ENCODE data around the gene ABCF1.
A peak's percentile ranks its signal among the peaks of the same experiment; 100 is the strongest.

The ABCF1 gene

GRCh38 chr6:30626484-30627366 lies 55.5 kb downstream of the ABCF1 start, which contains the start of gene ATAT1:
TSS of gene ATAT1 (plus strand) at chr6:30626874.
- Histone ChIP-seq H3K4me2 (ENCODE audit: low read length, poor library complexity, severe bottlenecking) (peak within 1 kb of the TSS; percentile 82), H3K14ac (ENCODE audit: low read length in 2 of 2) (peak within 1 kb of the TSS in 1 of 2 experiments; percentile 67), H2BK12ac (ENCODE audit: low read length in 2 of 2) (peak within 1 kb of the TSS in 1 of 2 experiments; percentile 25), H2BK15ac (ENCODE audit: low read depth, poor library complexity, severe bottlenecking) (peak within 1 kb of the TSS; percentile 93), H3K18ac (ENCODE audit: low read depth in 1 of 2, low read length in 2 of 2) (peak within 1 kb of the TSS; percentile 83 to 88), H4K91ac (ENCODE audit: low read length) (peak within 1 kb of the TSS; percentile 93), H3K27me3 (ENCODE audit: control insufficient read depth in 1 of 2, insufficient read depth in 1 of 2, low read length in 2 of 2) (no peaks in the 10 kb centered on the region), H3K4me1 (ENCODE audit: control insufficient read depth, insufficient read depth, low read depth, low read length) (peaks cover 4% of the 10 kb centered on the region), H3K4ac (ENCODE audit: low read depth in 1 of 2, low read length in 2 of 2) (peak within 1 kb of the TSS; percentile 47 to 89), H4K8ac (ENCODE audit: low read length) (peak within 1 kb of the TSS; percentile 99), H3K79me1 (replicated peaks; ENCODE audit: low read length, poor library complexity, severe bottlenecking) (peaks cover 32% of the 10 kb centered on the region), H3K36me3 (ENCODE audit: control insufficient read depth in 1 of 2, insufficient read depth in 2 of 2, low read depth in 1 of 2, low read length in 2 of 2) (peaks cover 64 to 78% of the 10 kb centered on the region in 2 experiments), H3K9me3 (ENCODE audit: control insufficient read depth, low read length) (no peaks in the 10 kb centered on the region), H2AFZ (ENCODE audit: low read depth, low read length) (peak within 1 kb of the TSS; percentile 39), H3K9ac (ENCODE audit: low read length) (peak within 1 kb of the TSS; percentile 96), H2AK5ac (ENCODE audit: low read length, severe bottlenecking) (peak within 1 kb of the TSS; percentile 33), H2BK120ac (ENCODE audit: low read depth, low read length) (peak within 1 kb of the TSS; percentile 4), H3K27ac (ENCODE audit: low read length, poor library complexity, severe bottlenecking) (peak within 1 kb of the TSS; percentile 43), H3K4me3 (ENCODE audit: insufficient read depth in 1 of 2, low read depth in 1 of 2, low read length in 2 of 2) (peak within 1 kb of the TSS; percentile 60 to 95), H3K23ac (ENCODE audit: low read length in 2 of 2) (no peak within 1 kb of the TSS), H2BK5ac (ENCODE audit: low read depth, low read length, poor library complexity, severe bottlenecking) (peak within 1 kb of the TSS; percentile 5)
- 6% methylated on average over 36 of the region's 36 CpGs for WGBS
- peak; percentile 87 for DNase-seq

GRCh38 chr6:30635834-30636233 lies 64.6 kb downstream of the ABCF1 start:
- H2BK120ac ChIP-seq (ENCODE audit: low read depth, low read length), result no peak overlapping the region
- H2BK12ac ChIP-seq (ENCODE audit: low read length in 2 of 2), result no peak overlapping the region
- H3K27me3 ChIP-seq (ENCODE audit: control insufficient read depth in 1 of 2, insufficient read depth in 1 of 2, low read length in 2 of 2), result no peaks in the 10 kb centered on the region
- no peak overlapping the region for H3K4me3 ChIP-seq (ENCODE audit: insufficient read depth in 1 of 2, low read depth in 1 of 2, low read length in 2 of 2)
- H3K14ac ChIP-seq (ENCODE audit: low read length in 2 of 2), result no peak overlapping the region
- no peak overlapping the region for H2BK5ac ChIP-seq (ENCODE audit: low read depth, low read length, poor library complexity, severe bottlenecking)
- 97% methylated on average over 3 of the region's 3 CpGs for WGBS
- H3K36me3 ChIP-seq (ENCODE audit: control insufficient read depth in 1 of 2, insufficient read depth in 2 of 2, low read depth in 1 of 2, low read length in 2 of 2), result peaks cover 41 to 45% of the 10 kb centered on the region in 2 experiments
- no peak overlapping the region for H3K4me2 ChIP-seq (ENCODE audit: low read length, poor library complexity, severe bottlenecking)
- H3K79me1 ChIP-seq (replicated peaks; ENCODE audit: low read length, poor library complexity, severe bottlenecking), result peaks cover 28% of the 10 kb centered on the region
- no peak overlapping the region for H3K4ac ChIP-seq (ENCODE audit: low read depth in 1 of 2, low read length in 2 of 2)
- no peak overlapping the region for H4K91ac ChIP-seq (ENCODE audit: low read length)
- no peak overlapping the region for H4K8ac ChIP-seq (ENCODE audit: low read length)
- peaks cover 1% of the 10 kb centered on the region for H3K4me1 ChIP-seq (ENCODE audit: control insufficient read depth, insufficient read depth, low read depth, low read length)
- H3K9ac ChIP-seq (ENCODE audit: low read length), result no peak overlapping the region
- H3K27ac ChIP-seq (ENCODE audit: low read length, poor library complexity, severe bottlenecking), result no peak overlapping the region
- no peaks in the 10 kb centered on the region for H3K9me3 ChIP-seq (ENCODE audit: control insufficient read depth, low read length)
- no peak overlapping the region for H3K18ac ChIP-seq (ENCODE audit: low read depth in 1 of 2, low read length in 2 of 2)
- no peak overlapping the region for H3K23ac ChIP-seq (ENCODE audit: low read length in 2 of 2)
- no peak overlapping the region for H2AK5ac ChIP-seq (ENCODE audit: low read length, severe bottlenecking)
- no peak overlapping the region for H2BK15ac ChIP-seq (ENCODE audit: low read depth, poor library complexity, severe bottlenecking)
- H2AFZ ChIP-seq (ENCODE audit: low read depth, low read length), result no peak overlapping the region
- no peak for DNase-seq

- no peak overlapping the region for H3K23ac ChIP-seq (ENCODE audit: low read length in 2 of 2)
- H2AK5ac ChIP-seq (ENCODE audit: low read length, severe bottlenecking), result no peak overlapping the region
- no peak overlapping the region for H4K91ac ChIP-seq (ENCODE audit: low read length)
- no peak overlapping the region for H3K18ac ChIP-seq (ENCODE audit: low read depth in 1 of 2, low read length in 2 of 2)
- H2AFZ ChIP-seq (ENCODE audit: low read depth, low read length), result no peak overlapping the region
- peaks cover 55 to 58% of the 10 kb centered on the region in 2 experiments for H3K36me3 ChIP-seq (ENCODE audit: control insufficient read depth in 1 of 2, insufficient read depth in 2 of 2, low read depth in 1 of 2, low read length in 2 of 2)
- no peak overlapping the region for H3K14ac ChIP-seq (ENCODE audit: low read length in 2 of 2)
- no peak overlapping the region for H2BK12ac ChIP-seq (ENCODE audit: low read length in 2 of 2)
- no peak overlapping the region for H4K8ac ChIP-seq (ENCODE audit: low read length)
- H3K4ac ChIP-seq (ENCODE audit: low read depth in 1 of 2, low read length in 2 of 2), result no peak overlapping the region
- no peak overlapping the region for H3K27ac ChIP-seq (ENCODE audit: low read length, poor library complexity, severe bottlenecking)
- WGBS, result 92% methylated on average over 10 of the region's 10 CpGs
- H3K79me1 ChIP-seq (replicated peaks; ENCODE audit: low read length, poor library complexity, severe bottlenecking), result peaks cover 39% of the 10 kb centered on the region
- no peaks in the 10 kb centered on the region for H3K27me3 ChIP-seq (ENCODE audit: control insufficient read depth in 1 of 2, insufficient read depth in 1 of 2, low read length in 2 of 2)
- H3K9me3 ChIP-seq (ENCODE audit: control insufficient read depth, low read length), result no peaks in the 10 kb centered on the region
- H3K4me3 ChIP-seq (ENCODE audit: insufficient read depth in 1 of 2, low read depth in 1 of 2, low read length in 2 of 2), result no peak overlapping the region
- H2BK120ac ChIP-seq (ENCODE audit: low read depth, low read length), result no peak overlapping the region
- no peaks in the 10 kb centered on the region for H3K4me1 ChIP-seq (ENCODE audit: control insufficient read depth, insufficient read depth, low read depth, low read length)
- H2BK5ac ChIP-seq (ENCODE audit: low read depth, low read length, poor library complexity, severe bottlenecking), result no peak overlapping the region
- DNase-seq, result no peak
- no peak overlapping the region for H3K9ac ChIP-seq (ENCODE audit: low read length)
- no peak overlapping the region for H3K4me2 ChIP-seq (ENCODE audit: low read length, poor library complexity, severe bottlenecking)
- no peak overlapping the region for H2BK15ac ChIP-seq (ENCODE audit: low read depth, poor library complexity, severe bottlenecking)
These were observed 69.2 kb downstream of the ABCF1 start for GRCh38 chr6:30640481-30640880.

- WGBS, result 96% methylated on average over 1 of the region's 1 CpG
- Histone ChIP-seq H3K4me1 (ENCODE audit: control insufficient read depth, insufficient read depth, low read depth, low read length) (no peaks in the 10 kb centered on the region), H3K4ac (ENCODE audit: low read depth in 1 of 2, low read length in 2 of 2) (no peak overlapping the region), H3K9me3 (ENCODE audit: control insufficient read depth, low read length) (no peaks in the 10 kb centered on the region), H3K9ac (ENCODE audit: low read length) (no peak overlapping the region), H2AK5ac (ENCODE audit: low read length, severe bottlenecking) (no peak overlapping the region), H3K4me2 (ENCODE audit: low read length, poor library complexity, severe bottlenecking) (no peak overlapping the region), H3K14ac (ENCODE audit: low read length in 2 of 2) (no peak overlapping the region), H3K27ac (ENCODE audit: low read length, poor library complexity, severe bottlenecking) (no peak overlapping the region), H2BK12ac (ENCODE audit: low read length in 2 of 2) (no peak overlapping the region), H4K91ac (ENCODE audit: low read length) (no peak overlapping the region), H2AFZ (ENCODE audit: low read depth, low read length) (no peak overlapping the region), H3K79me1 (replicated peaks; ENCODE audit: low read length, poor library complexity, severe bottlenecking) (peaks cover 39% of the 10 kb centered on the region), H2BK5ac (ENCODE audit: low read depth, low read length, poor library complexity, severe bottlenecking) (no peak overlapping the region), H3K36me3 (ENCODE audit: control insufficient read depth in 1 of 2, insufficient read depth in 2 of 2, low read depth in 1 of 2, low read length in 2 of 2) (peaks cover 55 to 64% of the 10 kb centered on the region in 2 experiments), H3K23ac (ENCODE audit: low read length in 2 of 2) (no peak overlapping the region), H3K27me3 (ENCODE audit: control insufficient read depth in 1 of 2, insufficient read depth in 1 of 2, low read length in 2 of 2) (no peaks in the 10 kb centered on the region), H3K4me3 (ENCODE audit: insufficient read depth in 1 of 2, low read depth in 1 of 2, low read length in 2 of 2) (no peak overlapping the region), H3K18ac (ENCODE audit: low read depth in 1 of 2, low read length in 2 of 2) (no peak overlapping the region), H4K8ac (ENCODE audit: low read length) (no peak overlapping the region), H2BK120ac (ENCODE audit: low read depth, low read length) (no peak overlapping the region), H2BK15ac (ENCODE audit: low read depth, poor library complexity, severe bottlenecking) (no peak overlapping the region)
- DNase-seq, result no peak
These were observed 69.8 kb downstream of the ABCF1 start for GRCh38 chr6:30641048-30641447.

Measured in mesenchymal stem cell (in vitro differentiated cells and primary cell).